GM18508 (cell line): ENCODE results near the gene OR8G1.
"Not testable (repeated sequence)": the region's sequence is repeated elsewhere in the genome, so short reads cannot be mapped to it uniquely, and the experiment has no call there.

Experiments used
- ATAC-seq: cut with Tn5 transposase; IDR thresholded peaks from one replicate; pipeline ENCODE4 v1.9.1; 2021; ENCODE audit warnings: moderate number of reproducible peaks; ENCODE audit not compliant: insufficient read depth, unreplicated experiment

OR8G1 gene

DNA sequence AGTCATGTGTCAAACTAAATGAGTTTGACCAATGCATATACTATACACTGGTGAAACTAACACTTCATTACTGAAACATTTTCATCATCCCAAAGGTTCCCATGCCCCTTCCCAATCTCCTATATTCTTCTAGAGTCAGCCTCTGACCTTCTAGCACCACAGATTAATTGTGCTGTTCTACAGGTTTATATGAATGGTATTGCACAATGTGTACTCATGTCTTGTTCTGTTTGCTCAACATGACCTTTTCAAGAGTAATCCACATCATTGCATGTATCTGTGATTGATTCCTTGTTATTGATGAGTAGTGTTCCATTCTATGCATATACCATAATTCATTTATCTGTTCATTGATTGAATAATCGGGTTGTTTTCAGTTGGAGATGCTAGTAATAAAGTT is 7.5 kb upstream of the OR8G1 start:
- ATAC-seq = no peak

GRCh38 chr11:124238512-124238911 is 2.4 kb upstream of the OR8G1 start:
- no peak for ATAC-seq

DNA sequence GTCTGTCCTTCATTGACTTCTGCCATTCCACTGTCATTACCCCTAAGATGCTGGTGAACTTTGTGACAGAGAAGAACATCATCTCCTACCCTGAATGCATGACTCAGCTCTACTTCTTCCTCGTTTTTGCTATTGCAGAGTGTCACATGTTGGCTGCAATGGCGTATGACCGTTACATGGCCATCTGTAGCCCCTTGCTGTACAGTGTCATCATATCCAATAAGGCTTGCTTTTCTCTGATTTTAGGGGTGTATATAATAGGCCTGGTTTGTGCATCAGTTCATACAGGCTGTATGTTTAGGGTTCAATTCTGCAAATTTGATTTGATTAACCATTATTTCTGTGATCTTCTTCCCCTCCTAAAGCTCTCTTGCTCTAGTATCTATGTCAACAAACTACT is 9.0 kb downstream of the OR8G1 start:
- ATAC-seq = not testable (repeated sequence)

DNA sequence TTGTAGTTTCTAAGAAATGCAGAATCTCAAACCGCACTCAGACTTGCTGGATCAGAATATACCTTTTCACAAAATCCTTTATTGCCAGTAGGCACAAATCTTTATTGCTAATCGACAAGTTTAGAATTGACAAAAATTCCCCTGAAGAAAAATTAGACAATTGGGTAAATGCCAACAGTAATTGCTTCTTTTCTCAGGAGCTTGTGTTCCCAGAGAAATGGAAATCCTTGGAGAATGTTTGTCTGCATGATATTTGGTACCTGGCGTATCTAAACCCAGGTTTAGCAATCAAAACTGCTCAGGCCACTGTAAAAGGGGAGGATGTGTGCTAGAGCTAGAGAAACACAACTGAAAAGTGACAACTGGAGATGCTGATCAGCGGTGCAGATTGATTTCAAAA is 15.2 kb downstream of the OR8G1 start, which contains the start of gene OR8G5:
Gene OR8G5, plus strand, starts transcription at position 301 of the 400 bp plus-strand sequence. CDS start 8,556 bp downstream, outside the sequence.
- no peak for ATAC-seq

DNA sequence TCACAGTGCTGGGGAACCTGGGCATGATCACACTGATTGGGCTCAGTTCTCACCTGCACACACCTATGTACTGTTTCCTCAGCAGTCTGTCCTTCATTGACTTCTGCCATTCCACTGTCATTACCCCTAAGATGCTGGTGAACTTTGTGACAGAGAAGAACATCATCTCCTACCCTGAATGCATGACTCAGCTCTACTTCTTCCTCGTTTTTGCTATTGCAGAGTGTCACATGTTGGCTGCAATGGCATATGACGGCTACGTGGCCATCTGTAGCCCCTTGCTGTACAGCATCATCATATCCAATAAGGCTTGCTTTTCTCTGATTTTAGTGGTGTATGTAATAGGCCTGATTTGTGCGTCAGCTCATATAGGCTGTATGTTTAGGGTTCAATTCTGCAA is 24.1 kb downstream of the OR8G1 start:
- ATAC-seq = not testable (repeated sequence)

DNA sequence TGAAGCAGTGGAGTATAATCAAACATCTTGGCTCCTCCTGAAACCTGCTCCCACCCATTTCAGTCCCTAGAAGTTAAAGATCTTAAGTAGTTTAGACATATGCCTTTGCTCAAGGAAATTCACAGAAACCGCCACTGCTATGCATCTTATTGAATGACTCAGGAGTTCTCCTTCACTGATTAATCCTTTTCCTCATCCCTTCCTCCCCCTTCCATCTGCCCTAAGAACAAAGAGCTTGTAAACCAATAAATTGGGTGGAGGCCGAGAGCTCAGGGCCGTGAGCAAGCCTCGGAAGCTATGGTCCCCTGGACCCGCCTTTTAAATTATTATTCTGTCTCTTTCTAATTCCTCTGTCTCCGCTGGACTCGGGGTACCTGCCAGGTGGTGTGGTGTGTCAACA is 30.0 kb downstream of the OR8G1 start:
- not testable (repeated sequence) for ATAC-seq

GRCh38 chr11:124274000-124274399 is 33.1 kb downstream of the OR8G1 start:
- ATAC-seq = no peak

DNA sequence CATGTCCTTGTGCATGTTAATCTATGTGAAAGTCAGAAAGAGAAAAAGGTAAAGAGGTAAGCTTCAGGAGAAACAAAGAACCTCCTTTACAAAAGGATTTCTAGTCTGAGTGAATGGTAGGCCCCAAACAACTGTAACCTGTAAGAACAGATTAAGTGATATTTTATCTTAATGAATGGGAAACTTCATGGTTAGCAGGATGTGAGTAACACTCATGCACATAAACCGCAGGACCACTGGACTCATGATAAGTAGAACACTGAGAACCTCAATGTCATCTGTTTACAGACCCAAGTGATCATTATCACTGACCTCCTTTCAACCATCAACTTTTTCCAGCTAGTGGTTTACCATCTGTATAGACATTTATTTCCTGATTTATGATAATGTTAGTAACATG is 35.2 kb downstream of the OR8G1 start:
- no peak for ATAC-seq

DNA sequence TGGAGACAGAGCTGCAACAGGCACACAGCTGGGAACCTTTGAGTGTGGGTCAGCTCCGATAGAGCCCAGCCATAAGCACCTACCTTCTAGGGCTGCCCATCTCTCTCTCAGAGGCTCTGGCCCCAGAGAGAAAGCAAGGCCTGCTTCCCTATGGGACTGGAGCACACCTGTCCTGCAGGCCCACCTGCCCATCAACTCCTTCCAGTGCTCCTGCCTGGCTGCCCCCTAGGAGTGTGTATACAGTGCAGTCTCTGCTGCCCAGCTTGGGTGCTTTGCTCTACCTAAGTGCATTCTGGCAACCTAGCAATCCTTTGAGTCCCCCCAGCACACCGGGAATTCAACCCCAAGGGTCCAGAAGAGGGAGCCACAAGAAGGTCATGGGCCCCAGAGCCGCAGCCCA is 36.3 kb downstream of the OR8G1 start:
- no peak for ATAC-seq

DNA sequence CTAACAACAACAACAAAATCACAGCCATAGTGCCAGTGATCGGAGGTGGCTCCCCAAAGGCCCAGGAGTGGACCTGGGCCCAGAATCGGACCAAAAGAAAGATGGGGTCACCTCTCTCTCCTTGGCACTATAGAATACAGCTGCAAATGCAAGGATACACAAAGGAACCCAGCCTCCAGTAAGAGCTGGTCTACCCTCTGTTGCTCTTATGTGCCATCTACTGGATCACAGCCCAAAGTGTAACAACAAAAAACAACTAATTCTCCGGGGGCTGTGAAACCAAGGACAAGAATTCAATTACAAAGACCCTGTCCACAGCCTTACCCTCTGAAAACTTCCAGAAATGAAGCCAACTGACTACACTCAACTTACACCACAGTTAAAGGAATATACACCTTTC is 36.9 kb downstream of the OR8G1 start:
- ATAC-seq = no peak

- ATAC-seq = no peak
Measured at GRCh38 chr11:124278261-124278660, 37.4 kb downstream of the OR8G1 start.

GRCh38 chr11:124285610-124286344 is 44.9 kb downstream of the OR8G1 start:
- ATAC-seq = no peak

- ATAC-seq = no peak
Measured at GRCh38 chr11:124294687-124295086, 53.8 kb downstream of the OR8G1 start.

- ATAC-seq = no peak
Measured at GRCh38 chr11:124296016-124296415, 55.1 kb downstream of the OR8G1 start.

GRCh38 chr11:124297921-124298320 is 57.0 kb downstream of the OR8G1 start:
- ATAC-seq = no peak

DNA sequence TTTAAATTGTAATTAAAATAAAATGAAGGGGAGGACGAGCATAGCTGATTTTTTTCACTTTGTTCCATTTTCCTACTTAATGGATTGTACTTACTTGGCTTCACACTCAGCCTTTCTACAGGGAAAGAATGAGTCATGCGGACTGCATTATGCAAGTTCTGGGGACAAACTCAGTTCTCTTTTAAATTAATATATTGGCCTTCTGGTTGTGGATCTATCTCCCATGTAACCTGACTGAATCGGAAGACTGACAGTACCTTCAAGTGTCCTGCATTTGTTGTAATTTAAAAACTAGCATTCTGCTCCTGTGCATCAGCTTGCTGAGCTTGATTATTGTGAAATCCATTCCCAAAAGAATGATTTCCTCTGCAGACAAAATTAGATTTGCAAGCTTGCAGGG is 60.7 kb downstream of the OR8G1 start:
- no peak for ATAC-seq

DNA sequence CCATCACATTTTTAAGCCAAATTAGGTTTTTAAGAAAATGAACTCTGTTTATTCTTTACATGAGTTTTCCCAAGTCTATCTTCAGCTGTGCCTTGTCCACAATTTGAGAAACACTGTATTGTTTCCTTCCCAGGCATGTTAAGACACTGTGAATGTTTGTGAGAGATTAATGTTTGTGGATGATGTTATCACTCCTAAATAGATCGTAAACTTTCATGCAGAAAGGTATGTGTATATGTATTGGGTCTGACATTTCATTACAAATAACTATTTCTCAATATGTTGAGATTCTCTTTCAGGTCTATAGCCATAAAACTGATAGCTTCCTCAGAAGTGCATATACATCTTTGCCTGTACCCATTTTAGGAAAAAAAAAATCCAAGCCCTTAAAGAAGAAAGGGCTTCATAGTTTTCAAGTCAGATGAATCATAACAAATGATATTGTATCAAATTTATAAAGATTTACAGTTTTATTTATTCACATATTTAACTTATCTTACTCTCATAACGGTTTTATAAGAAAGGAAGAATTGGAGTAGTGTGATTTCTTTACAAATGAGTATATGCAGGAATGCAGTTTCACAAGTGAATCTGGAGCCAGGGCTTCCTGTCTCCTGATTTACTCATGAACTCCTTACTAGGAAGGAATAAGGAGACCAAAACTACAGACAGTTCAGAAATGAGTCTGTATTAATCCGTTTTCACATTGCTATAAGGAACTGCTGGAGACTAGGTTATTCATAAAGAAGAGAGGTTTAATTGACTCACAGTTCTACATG is 61.6 kb downstream of the OR8G1 start:
- no peak for ATAC-seq
